Ovary (tissue), 9 donors: Measurements from ENCODE around the gene SNCA. TPM values are rescaled to one million over a fixed set of nuclear protein-coding genes. Genes with fewer than 3 reads are reported as not detected.

ENCODE experiments used
- DNase-seq, 5 donors: peaks; one replicate each; pipeline ENCODE4 v3.0.0-alpha.2; 2019 to 2020
- H3K27ac ChIP-seq, 2 donors: fragments of 200-600 bp; one replicate each; pipeline versions ENCODE4 v1.5.1 to v1.8.0; 2019 to 2022
- H3K27me3 ChIP-seq: fragments of 200-600 bp; one replicate; pipeline ENCODE4 v1.8.0; 2022
- H3K36me3 ChIP-seq: fragments of 200-600 bp; sonication (generic); one replicate; pipeline ENCODE4 v1.5.1; 2019
- H3K4me1 ChIP-seq: one replicate; pipeline ENCODE4 v1.8.1; 2013; ENCODE audit warnings: mild to moderate bottlenecking, moderate library complexity; ENCODE audit not compliant: insufficient read depth
- H3K4me3 ChIP-seq: fragments of 200-600 bp; sonication (generic); one replicate; pipeline ENCODE4 v1.5.1; 2017
- H3K9me3 ChIP-seq, 2 donors: fragments of 200-600 bp in 1 of 2; sonication (generic) in 1 of 2; one replicate each; pipeline versions ENCODE4 v1.5.1 to v1.8.1; 2013 to 2019; ENCODE audit warnings: mild to moderate bottlenecking in 1 of 2, moderate library complexity in 1 of 2
- CTCF ChIP-seq, 3 donors: fragments of 450-650 bp in 2 of 3; fragments of 200-600 bp in 1 of 3; IDR thresholded peaks; one replicate each; pipeline versions ENCODE4 v1.5.1 to v1.8.0; 2016 to 2022; ENCODE audit warnings: antibody characterized with exemption in 3 of 3, mild to moderate bottlenecking in 1 of 3
- EP300 ChIP-seq: sonication (generic); formaldehyde crosslinking; IDR thresholded peaks from one replicate; pipeline ENCODE4 v1.6.1; 2017; ENCODE audit warnings: antibody characterized with exemption
- POLR2A ChIP-seq: fragments of 450-650 bp; IDR thresholded peaks from one replicate; pipeline ENCODE4 v1.6.1; 2017; ENCODE audit warnings: antibody characterized with exemption, mild to moderate bottlenecking, moderate library complexity
- WGBS, 3 donors: extraction: QIAGEN DNeasy Blood & Tissue Kit in 1 of 3; methylation state at CpG; one replicate each; pipeline versions ENCODE4 v1.1.5 to v1.1.7; 2013 to 2017; 5-methylcytosine and 5-hydroxymethylcytosine counted together
- intact Hi-C, 4 donors: fragments of 100-400 bp; cut with DNase I; formaldehyde crosslinking; loops; one replicate each; pipeline versions ENCODE4 v1.11.0 to v1.15.1; 2022 to 2023
- polyA plus RNA-seq, 2 donors: library from polyadenylated mRNA; stranded (reverse); fragments of 200-250 nt in 1 of 2; fragments of 350-450 nt in 1 of 2; fragmentation: Illumina TruSeq in 1 of 2; extraction: RNeasy Lipid Tissue Mini Kit (QIAGEN cat#74804) in 1 of 2; gene quantifications; one replicate each; pipeline ENCODE4 v1.2.3, GENCODE V29; 2013 to 2014
- total RNA-seq, 7 donors: library from RNA; depleted of rRNA in 2 of 7; stranded (reverse); fragments of >200 nt in 2 of 7; fragmentation: NEBNext Ultra II Directional in 3 of 7; extraction: Animal tissue kit (Norgen Biotek cat#: 25700) in 3 of 7; gene quantifications; one replicate each; pipeline versions ENCODE4 v1.1.0 to v1.2.4, GENCODE V29; 2016 to 2023
- donor health status: DM: no; HTN: no; CAD: no; lungs with moderate emphysema.
- donor health status: DM: no; HTN: no; CAD: no.
- donor health status: Bipolar disorder and iron deficiency.
- donor health status: DM: yes; HTN: yes; CAD: no.
- donor health status: DM: no; HTN: no; CAD: no.
- donor health status: DM: yes; HTN: yes; CAD: no.

SNCA gene
- total and polyA plus RNA-seq, 9 donors = 7.6 to 69.8 (median 24.4) TPM

GRCh38 chr4:89681671-89682070 is 155.3 kb downstream of the SNCA start:
- whole genome bisulfite sequencing, 3 donors = 89 to 97% (median 96%) methylated on average over 1 of the region's 1 CpG
- no peak overlapping the region for H3K4me3 ChIP-seq
- intact Hi-C loops = no loop called here

GRCh38 chr4:89681219-89681618 is 155.7 kb downstream of the SNCA start:
- intact Hi-C loops = no loop called here
- H3K4me3 ChIP-seq = no peak overlapping the region
- 90 to 93% (median 91%) methylated on average over 8 of the region's 8 CpGs for WGBS, 3 donors

More at GRCh38 chr4:89681671-89682070, 155.3 kb downstream of the SNCA start:
- H3K27me3 ChIP-seq = no peaks in the 10 kb centered on the region
- no peak overlapping the region for H3K27ac ChIP-seq
- no peak for TF ChIP-seq CTCF (IDR thresholded peaks at IDR 0.05)
- TF ChIP-seq EP300 = no peak
- no peak for TF ChIP-seq POLR2A
- H3K9me3 ChIP-seq = no peaks in the 10 kb centered on the region
- H3K36me3 ChIP-seq = no peaks in the 10 kb centered on the region
- no peak for DNase-seq
- H3K4me1 ChIP-seq = no peaks in the 10 kb centered on the region

DNA sequence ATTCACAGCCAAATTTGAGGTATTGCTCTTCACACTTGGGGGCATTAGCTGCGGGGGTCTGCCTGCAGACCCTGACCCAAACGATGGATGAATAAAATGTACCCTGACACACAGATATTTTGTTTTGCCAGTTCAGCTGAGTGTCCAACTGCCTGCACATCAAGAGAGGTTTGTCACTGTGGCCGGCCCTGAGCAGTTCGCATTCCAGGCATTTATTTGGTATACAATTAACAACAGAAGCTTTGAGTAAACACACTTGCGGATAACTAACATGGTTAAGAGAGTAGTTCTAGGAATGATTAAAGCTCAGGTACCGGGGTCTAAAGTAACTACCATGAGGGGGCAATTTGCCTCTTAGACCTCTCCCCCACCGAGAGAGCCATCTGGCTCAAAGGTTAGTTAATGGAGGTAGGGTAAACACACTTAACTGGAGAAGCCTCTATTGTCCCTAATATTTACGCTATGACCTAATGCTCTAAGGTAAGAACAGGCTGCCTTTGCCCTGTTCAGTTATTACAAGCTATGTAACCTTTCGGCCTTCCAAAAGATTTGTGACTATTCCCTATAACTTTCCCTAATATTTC is 162.0 kb downstream of the SNCA start:
- WGBS, 3 donors = 78 to 85% (median 84%) methylated on average over 9 of the region's 9 CpGs
- DNase-seq = no peak
- Histone ChIP-seq H3K27ac (no peak overlapping the region), H3K36me3 (no peaks in the 10 kb centered on the region), H3K4me1 (no peaks in the 10 kb centered on the region), H3K27me3 (no peaks in the 10 kb centered on the region), H3K4me3 (no peak overlapping the region), H3K9me3 (no peaks in the 10 kb centered on the region)
- TF ChIP-seq POLR2A (no peak), CTCF (IDR thresholded peaks at IDR 0.05) (no peak), EP300 (no peak)
- intact Hi-C loops = no loop called here

More at GRCh38 chr4:89681219-89681618, 155.7 kb downstream of the SNCA start:
- H3K27ac ChIP-seq = no peak overlapping the region
- H3K4me1 ChIP-seq = no peaks in the 10 kb centered on the region
- TF ChIP-seq CTCF (IDR thresholded peaks at IDR 0.05) = no peak
- TF ChIP-seq POLR2A = no peak
- no peak for TF ChIP-seq EP300
- no peak for DNase-seq
- no peaks in the 10 kb centered on the region for H3K9me3 ChIP-seq
- H3K27me3 ChIP-seq = no peaks in the 10 kb centered on the region
- H3K36me3 ChIP-seq = no peaks in the 10 kb centered on the region

Other genes with a start within 250 kb of the SNCA start
- gene MMRN1, start 57.7 kb upstream of the SNCA start, total RNA-seq = 10 to 100 TPM in 4 of 7 donors, 1 to 10 TPM in 3; 2.9 to 40.4 (median 17.8) TPM
- 10 to 100 TPM; 30.8 to 38.3 TPM for gene MMRN1, start 57.7 kb upstream of the SNCA start, polyA plus RNA-seq